Activated naive CD4-positive, alpha-beta T cell treated with anti-CD3 and anti-CD28 coated beads, Interleukin-2, amount 10 ng/mL, durations not matched to agents 7 days and 5 days (primary cell): ENCODE results near the gene CEP72.
A peak's percentile ranks its signal among the peaks of the same experiment; 100 is the strongest.

Experiments
- CTCF ChIA-PET: fragments of 350-600 bp; sonication (Branson Sonifier 250); formaldehyde crosslinking; loops from one replicate; lab custom pipeline; 2021; ENCODE audit warnings: antibody characterized with exemption; lab: Charles Lee
- DNase-seq: peaks from one replicate; pipeline ENCODE4 v3.0.0-alpha.2; 2020
- H3K27ac Mint-ChIP-seq: one replicate; pipeline ENCODE4 v1.8.0; 2021; ENCODE audit warnings: mild to moderate bottlenecking, moderate library complexity, mixed read lengths
- H3K27me3 Mint-ChIP-seq: one replicate; pipeline ENCODE4 v1.8.0; 2021; ENCODE audit warnings: mild to moderate bottlenecking, mixed read lengths
- H3K36me3 Mint-ChIP-seq: one replicate; pipeline ENCODE4 v1.8.0; 2021; ENCODE audit warnings: mixed read lengths
- H3K4me1 Mint-ChIP-seq: one replicate; pipeline ENCODE4 v1.8.0; 2021; ENCODE audit warnings: mixed read lengths
- H3K4me3 Mint-ChIP-seq: one replicate; pipeline ENCODE4 v1.8.0; 2021; ENCODE audit warnings: mild to moderate bottlenecking, moderate library complexity, mixed read lengths
- H3K9me3 Mint-ChIP-seq: one replicate; pipeline ENCODE4 v1.8.0; 2021; ENCODE audit warnings: mixed read lengths

CEP72 gene, protein sequence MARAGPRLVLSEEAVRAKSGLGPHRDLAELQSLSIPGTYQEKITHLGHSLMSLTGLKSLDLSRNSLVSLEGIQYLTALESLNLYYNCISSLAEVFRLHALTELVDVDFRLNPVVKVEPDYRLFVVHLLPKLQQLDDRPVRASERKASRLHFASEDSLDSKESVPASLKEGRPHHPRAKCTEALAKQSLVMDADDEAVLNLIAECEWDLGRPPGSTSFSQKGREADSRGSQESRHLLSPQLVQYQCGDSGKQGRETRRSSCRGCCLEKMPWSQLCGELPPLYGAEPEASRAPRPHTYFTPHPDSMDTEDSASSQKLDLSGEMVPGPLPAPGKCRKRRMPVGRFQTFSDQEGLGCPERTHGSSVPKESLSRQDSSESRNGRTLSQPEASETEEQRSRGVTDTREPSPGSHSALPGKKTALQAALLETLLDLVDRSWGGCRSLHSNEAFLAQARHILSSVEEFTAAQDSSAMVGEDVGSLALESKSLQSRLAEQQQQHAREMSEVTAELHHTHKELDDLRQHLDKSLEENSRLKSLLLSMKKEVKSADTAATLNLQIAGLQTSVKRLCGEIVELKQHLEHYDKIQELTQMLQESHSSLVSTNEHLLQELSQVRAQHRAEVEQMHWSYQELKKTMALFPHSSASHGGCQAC

DNA sequence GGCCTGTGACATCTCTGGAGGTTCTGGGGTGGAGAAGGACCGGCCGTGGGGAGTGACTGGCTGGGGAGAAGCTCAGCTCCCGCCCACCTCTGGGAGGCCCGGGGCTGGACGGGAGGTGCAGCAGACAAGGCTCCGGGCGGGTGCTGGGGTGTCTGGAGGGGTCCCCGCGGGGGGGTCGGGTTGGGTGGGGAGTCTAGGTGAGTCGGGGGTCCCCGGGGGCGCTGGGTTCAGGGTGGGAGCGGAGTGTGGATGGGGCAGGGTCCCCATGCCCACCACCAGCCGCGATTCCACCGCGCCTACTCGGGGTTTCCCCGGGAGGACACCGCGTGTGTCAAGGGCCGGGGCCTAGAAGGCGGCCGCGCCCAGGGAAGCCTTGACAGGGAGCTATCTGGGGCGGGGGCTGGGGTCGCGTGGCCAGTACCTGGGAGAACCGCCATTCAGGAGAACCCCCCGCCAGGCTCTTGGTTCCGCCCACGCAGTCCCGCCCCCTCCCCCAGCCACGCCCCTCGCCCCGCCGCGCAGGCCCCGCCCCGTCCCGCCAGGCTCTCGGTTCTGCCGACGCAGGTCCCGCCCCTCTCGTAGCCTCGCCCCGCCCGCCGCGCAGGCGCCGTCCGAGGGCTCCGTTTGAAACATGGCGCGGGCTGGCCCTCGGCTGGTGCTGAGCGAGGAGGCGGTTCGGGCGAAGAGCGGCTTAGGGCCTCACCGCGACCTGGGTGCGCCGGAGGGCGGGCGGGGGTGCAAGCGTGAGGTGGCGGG lies at the start of gene CEP72:
Gene CEP72 (plus strand): TSS at position 610 of the 756 bp plus-strand sequence. CDS start 22 bp downstream, at position 632.
- H3K4me1 Mint-ChIP-seq, result peaks cover 55% of the 10 kb centered on the region

DNA sequence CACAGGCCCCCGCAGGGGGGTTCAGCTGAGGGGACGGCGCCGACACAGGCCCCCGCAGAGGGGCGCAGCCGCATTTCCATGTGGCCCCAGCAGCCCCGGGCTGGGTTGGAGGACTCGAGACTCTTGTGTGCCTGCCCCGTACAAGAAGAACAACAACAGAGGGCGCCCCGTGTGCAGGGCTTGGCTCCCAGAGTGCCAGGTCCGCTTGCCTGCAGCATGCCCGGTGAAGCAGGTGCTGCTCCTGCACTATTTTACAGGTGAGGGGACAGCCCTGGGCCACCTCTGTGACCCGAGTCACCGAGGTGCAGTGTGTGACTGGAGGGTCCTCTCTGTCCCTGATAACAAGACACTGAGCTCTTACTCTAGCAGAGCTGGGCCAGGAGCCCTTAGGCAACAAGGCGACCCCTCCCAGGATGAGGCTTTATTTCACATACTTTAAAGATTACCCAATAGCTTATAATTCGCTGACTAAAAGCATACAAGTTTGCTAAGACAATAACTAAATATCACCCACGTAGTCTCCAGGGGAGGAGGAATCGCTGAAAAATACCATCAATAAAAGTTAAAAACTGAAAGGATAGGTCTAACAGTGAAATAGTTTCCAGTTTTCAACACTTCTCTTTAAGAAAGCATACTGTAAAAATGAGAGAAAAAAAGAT lies 46.2 kb upstream of the CEP72 start:
- DNase-seq, result no peak
- Mint-ChIP-seq H3K9me3 (no peaks in the 10 kb centered on the region), H3K27ac (no peak overlapping the region), H3K36me3 (no peaks in the 10 kb centered on the region), H3K4me3 (no peak overlapping the region), H3K4me1 (no peaks in the 10 kb centered on the region), H3K27me3 (peaks cover 42% of the 10 kb centered on the region)
- CTCF ChIA-PET, result no interaction called here

More for the DNA sequence above, at the start of gene CEP72:
- DNase-seq, result peak; percentile 95
- Mint-ChIP-seq H3K9me3 (peaks cover 12% of the 10 kb centered on the region), H3K36me3 (peaks cover 28% of the 10 kb centered on the region), H3K27me3 (peaks cover 16% of the 10 kb centered on the region), H3K4me3 (peak within 1 kb of the TSS; percentile 90), H3K27ac (peak within 1 kb of the TSS; percentile 83)
- CTCF ChIA-PET, result interaction anchor here (0.9 kb wide), 1 partner anchor 56 kb away, joined by 3 read pairs; no protein-coding TSS in a partner anchor

DNA sequence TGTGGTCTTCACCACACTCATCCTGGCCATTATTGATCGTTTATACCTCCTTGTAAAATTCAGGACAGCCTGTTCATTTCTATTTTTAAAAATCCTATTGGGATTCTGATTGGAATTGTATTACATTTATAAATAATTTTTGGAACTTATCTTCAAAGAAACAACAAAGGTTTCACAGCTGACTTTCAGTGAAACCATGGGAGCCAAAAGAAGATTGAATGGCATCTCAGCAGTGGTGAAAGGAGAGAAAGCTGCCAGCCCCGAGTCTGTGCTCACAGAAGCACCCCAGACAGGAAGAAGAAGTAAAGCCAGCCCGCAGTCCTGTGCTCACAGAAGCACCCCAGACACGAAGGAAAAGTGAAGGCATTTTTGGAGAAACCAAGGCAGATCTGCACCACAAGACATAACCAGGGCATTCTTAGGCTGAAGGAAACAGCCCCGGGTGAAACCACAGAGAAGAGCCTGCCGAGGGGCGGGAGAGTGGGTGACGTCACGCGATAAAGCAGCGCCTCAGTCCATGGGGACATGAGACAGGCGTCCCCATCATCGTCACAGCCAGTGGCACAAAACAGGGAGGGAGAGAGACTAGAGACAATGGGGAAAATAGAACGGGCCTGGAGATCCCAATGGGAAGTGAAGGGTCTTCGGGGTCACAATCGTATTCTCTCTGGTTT lies 45.4 kb upstream of the CEP72 start:
- DNase-seq, result no peak
- CTCF ChIA-PET, result no interaction called here
- no peaks in the 10 kb centered on the region for H3K36me3 Mint-ChIP-seq
- peaks cover 36% of the 10 kb centered on the region for H3K27me3 Mint-ChIP-seq
- no peaks in the 10 kb centered on the region for H3K9me3 Mint-ChIP-seq
- H3K4me3 Mint-ChIP-seq, result no peak overlapping the region
- H3K4me1 Mint-ChIP-seq, result no peaks in the 10 kb centered on the region
- no peak overlapping the region for H3K27ac Mint-ChIP-seq

GRCh38 chr5:567664-568060 lies 44.5 kb upstream of the CEP72 start:
- H3K4me3 Mint-ChIP-seq, result no peak overlapping the region
- H3K27ac Mint-ChIP-seq, result no peak overlapping the region
- H3K27me3 Mint-ChIP-seq, result peaks cover 36% of the 10 kb centered on the region

DNA sequence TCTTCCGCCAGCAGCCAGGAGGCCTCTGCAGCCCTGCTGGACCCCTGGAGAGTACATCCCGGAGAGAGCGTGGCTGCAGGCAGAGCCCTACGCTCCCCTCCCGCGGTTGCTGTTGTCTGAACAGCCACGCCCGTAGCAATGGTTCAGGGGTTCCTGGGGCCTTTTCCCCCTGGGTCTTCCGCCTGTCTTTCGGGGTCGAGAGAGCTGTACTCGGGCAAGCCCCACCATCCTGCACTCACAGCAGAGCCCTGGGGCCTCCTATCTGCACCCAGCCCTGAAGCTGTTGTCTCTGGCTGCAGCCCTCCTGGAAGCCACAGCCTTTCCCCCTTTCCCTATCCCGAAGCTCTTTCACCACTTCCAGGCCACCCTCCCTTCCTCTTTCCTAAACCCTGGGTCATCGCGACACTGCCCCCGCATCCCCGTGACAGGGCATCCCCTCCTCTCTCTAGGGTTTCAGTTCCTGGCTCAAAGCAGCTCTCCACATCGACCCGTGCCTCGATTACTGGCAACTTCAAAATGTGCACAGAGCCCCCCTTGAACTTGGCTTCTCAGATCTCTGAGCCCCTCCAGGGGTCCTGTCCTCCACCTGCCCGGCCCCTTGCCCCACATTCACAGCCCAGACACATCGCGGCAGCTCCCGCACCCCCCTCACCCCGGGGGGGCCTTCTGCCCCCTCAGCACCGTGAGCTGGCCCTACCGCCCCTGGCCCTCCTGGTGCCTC lies 43.9 kb upstream of the CEP72 start:
- CTCF ChIA-PET, result no interaction called here
- H3K36me3 Mint-ChIP-seq, result no peaks in the 10 kb centered on the region
- peaks cover 41% of the 10 kb centered on the region for H3K27me3 Mint-ChIP-seq
- H3K4me3 Mint-ChIP-seq, result no peak overlapping the region
- H3K4me1 Mint-ChIP-seq, result no peaks in the 10 kb centered on the region
- no peak for DNase-seq
- no peaks in the 10 kb centered on the region for H3K9me3 Mint-ChIP-seq
- no peak overlapping the region for H3K27ac Mint-ChIP-seq

More at GRCh38 chr5:567664-568060, 44.5 kb upstream of the CEP72 start:
- Mint-ChIP-seq H3K36me3 (no peaks in the 10 kb centered on the region), H3K9me3 (no peaks in the 10 kb centered on the region), H3K4me1 (no peaks in the 10 kb centered on the region)
- DNase-seq, result no peak
- CTCF ChIA-PET, result no interaction called here

- Mint-ChIP-seq H3K27me3 (peaks cover 45% of the 10 kb centered on the region), H3K9me3 (no peaks in the 10 kb centered on the region), H3K27ac (no peak overlapping the region), H3K4me3 (no peak overlapping the region), H3K4me1 (no peaks in the 10 kb centered on the region), H3K36me3 (no peaks in the 10 kb centered on the region)
- DNase-seq, result no peak
- CTCF ChIA-PET, result no interaction called here
These were observed 43.3 kb upstream of the CEP72 start for GRCh38 chr5:568809-569208.

DNA sequence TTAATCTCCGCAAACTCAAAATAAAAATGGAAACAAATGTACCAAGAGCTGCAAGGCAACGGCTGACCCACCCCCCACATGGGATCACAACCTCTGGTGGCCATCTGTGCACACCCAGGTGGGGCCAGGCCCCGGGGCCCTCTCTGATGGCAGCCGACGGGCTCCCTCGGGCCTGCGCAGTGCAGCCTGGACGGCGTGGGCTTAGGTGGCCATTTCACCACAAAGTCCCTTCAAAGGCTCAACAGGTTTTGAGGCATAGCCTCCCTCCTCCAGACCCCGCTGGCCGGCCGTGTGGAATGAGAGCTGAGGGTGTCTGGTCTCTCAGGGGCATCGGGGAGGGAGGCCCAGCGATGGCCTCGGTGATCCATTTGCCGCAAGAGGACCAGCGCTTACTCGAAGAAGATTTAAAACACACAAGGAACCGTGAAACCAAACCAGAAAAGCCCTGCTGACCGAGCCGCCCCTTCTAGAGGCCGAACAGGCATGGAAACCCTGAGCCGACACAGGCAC lies 42.7 kb upstream of the CEP72 start:
- Mint-ChIP-seq H3K36me3 (no peaks in the 10 kb centered on the region), H3K4me1 (no peaks in the 10 kb centered on the region), H3K4me3 (no peak overlapping the region), H3K27me3 (peaks cover 45% of the 10 kb centered on the region), H3K27ac (no peak overlapping the region), H3K9me3 (no peaks in the 10 kb centered on the region)
- CTCF ChIA-PET, result no interaction called here
- DNase-seq, result no peak

GRCh38 chr5:569868-570361 lies 42.2 kb upstream of the CEP72 start:
- CTCF ChIA-PET, result no interaction called here
- H3K36me3 Mint-ChIP-seq, result no peaks in the 10 kb centered on the region
- no peaks in the 10 kb centered on the region for H3K9me3 Mint-ChIP-seq
- no peaks in the 10 kb centered on the region for H3K4me1 Mint-ChIP-seq
- H3K27ac Mint-ChIP-seq, result no peak overlapping the region
- H3K4me3 Mint-ChIP-seq, result no peak overlapping the region
- no peak for DNase-seq
- H3K27me3 Mint-ChIP-seq, result peaks cover 45% of the 10 kb centered on the region

GRCh38 chr5:570446-570845 lies 41.7 kb upstream of the CEP72 start:
- no peak for DNase-seq
- no peak overlapping the region for H3K27ac Mint-ChIP-seq
- no peak overlapping the region for H3K4me3 Mint-ChIP-seq
- H3K36me3 Mint-ChIP-seq, result no peaks in the 10 kb centered on the region
- H3K9me3 Mint-ChIP-seq, result no peaks in the 10 kb centered on the region
- H3K4me1 Mint-ChIP-seq, result no peaks in the 10 kb centered on the region
- CTCF ChIA-PET, result no interaction called here
- H3K27me3 Mint-ChIP-seq, result peaks cover 45% of the 10 kb centered on the region

- Mint-ChIP-seq H3K27ac (no peak overlapping the region), H3K4me3 (no peak overlapping the region), H3K27me3 (peaks cover 47% of the 10 kb centered on the region), H3K4me1 (no peaks in the 10 kb centered on the region), H3K9me3 (peaks cover 3% of the 10 kb centered on the region), H3K36me3 (no peaks in the 10 kb centered on the region)
- CTCF ChIA-PET, result no interaction called here
- no peak for DNase-seq
These were observed 41.3 kb upstream of the CEP72 start for GRCh38 chr5:570886-571285.

DNA sequence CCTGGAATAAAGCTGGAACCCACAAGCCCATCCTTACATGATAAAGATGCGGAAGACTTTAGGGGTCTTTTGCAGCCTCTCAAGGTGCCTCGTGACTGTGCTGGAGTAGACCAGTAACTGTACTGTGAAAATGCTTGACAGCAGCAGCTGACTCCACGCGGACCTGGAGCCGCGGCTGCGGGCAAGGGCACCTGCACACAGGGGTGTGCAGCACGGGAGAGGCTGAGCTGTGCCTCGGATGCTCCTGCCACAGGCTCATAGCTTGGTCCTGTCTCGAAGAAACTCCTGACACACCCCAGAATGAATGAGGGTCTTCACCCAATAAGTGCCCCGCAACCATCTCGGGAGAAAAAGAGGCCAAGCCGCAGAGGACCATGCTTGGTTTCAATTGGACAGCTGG lies 40.3 kb upstream of the CEP72 start:
- Mint-ChIP-seq H3K27ac (no peak overlapping the region), H3K4me1 (no peaks in the 10 kb centered on the region), H3K27me3 (peaks cover 44% of the 10 kb centered on the region), H3K9me3 (peaks cover 4% of the 10 kb centered on the region), H3K36me3 (no peaks in the 10 kb centered on the region), H3K4me3 (no peak overlapping the region)
- no peak for DNase-seq
- CTCF ChIA-PET, result no interaction called here

DNA sequence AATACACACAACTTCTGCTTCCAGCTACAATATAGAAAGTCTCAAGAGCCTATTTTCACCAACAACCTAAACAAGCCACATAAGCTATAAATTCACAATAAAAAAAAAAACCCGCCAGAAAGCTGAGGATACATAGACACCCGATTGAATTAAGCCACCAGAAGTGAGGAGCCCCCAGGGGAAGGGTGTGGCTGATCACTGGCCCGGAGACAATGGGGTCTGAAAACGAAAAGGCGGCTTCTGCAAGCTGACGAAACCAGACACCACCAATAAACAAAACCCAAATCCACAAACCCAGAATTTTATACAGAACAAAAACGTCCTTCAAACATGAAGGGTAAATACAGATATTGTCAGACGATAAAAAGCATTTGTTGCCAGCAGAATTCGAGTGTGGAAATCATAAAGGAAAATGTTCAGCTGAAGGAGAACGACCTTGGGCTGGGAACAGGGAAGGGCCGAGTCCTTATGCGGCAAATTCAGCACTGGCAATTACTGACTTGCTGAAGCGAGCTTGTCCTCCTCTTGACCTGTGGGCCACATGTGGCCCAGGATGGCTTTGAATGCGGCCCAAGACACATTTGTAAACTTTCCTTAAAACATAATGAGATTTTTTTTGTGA lies 39.6 kb upstream of the CEP72 start:
- Mint-ChIP-seq H3K36me3 (no peaks in the 10 kb centered on the region), H3K27me3 (peaks cover 40% of the 10 kb centered on the region), H3K9me3 (peaks cover 4% of the 10 kb centered on the region), H3K4me3 (no peak overlapping the region), H3K4me1 (no peaks in the 10 kb centered on the region), H3K27ac (no peak overlapping the region)
- CTCF ChIA-PET, result no interaction called here
- no peak for DNase-seq
